Fibroblast of pulmonary artery (primary cell): ENCODE data around the gene ARID3C.

Experiments used
- DNase-seq: peaks from one replicate; pipeline ENCODE4 v3.0.0-alpha.2; 2010; ENCODE audit warnings: low read depth
- H3K4me3 ChIP-seq: replicated peaks from 2 replicates; pipeline ENCODE4 v1.5.1; 2011; ENCODE audit warnings: low read depth, mild to moderate bottlenecking, control low read depth, low read length, moderate library complexity
- TF ChIP-seq, protein P1 (sequence below): IDR thresholded peaks from 2 replicates; pipeline ENCODE4 v1.5.1; 2011; ENCODE audit warnings: mild to moderate bottlenecking, control low read depth, low read length, inconsistent platforms; ENCODE audit errors: missing control alignments

Gene ARID3C

DNA sequence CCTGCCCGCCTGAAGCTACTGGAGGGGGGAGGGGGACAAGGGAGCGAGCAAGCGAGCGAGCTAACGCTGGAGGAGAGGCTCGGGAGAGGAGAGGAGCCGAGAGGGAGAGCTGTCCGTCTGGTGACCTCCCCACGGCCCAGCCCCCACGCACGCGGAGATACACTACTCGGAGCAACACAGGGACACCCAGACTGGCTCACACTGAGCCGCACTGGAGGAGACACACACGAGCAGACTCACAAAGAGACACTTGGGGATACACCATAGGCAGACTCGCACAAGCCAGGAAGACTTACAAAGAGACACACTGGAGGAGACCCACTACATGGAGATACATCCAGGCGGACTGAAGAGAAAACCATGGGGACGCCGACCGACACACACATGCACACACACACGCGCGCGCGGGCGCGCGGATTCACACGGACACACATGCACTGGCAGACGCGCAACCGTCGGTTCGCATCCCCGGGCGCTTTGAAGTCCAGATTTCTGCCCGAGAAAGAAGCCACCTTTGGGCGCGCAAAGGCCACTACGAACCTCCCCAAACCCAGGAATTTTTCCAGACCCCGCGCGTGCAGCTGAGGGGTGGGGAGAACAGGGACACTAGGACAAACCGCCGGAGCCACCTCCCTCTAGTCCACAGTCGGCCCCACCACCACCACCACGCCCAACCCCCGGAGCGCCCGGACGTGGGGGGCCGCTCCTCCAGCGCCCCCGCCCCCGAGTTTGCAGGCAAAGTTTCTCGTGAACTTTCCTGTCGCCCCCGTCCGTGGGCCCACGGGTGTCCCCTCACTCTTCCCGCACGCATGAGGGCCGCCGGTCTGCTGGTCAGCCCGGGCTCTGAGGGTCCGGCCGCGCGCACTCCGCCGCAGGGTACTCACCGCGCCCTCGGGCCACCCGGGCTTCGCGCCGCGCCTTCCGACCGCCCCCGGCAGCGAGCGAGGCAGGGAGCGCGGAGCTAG, 39.9 kb downstream of the ARID3C start:
- no peak for DNase-seq
- H3K4me3 ChIP-seq = no peak overlapping the region
- TF ChIP-seq, protein P1, sequence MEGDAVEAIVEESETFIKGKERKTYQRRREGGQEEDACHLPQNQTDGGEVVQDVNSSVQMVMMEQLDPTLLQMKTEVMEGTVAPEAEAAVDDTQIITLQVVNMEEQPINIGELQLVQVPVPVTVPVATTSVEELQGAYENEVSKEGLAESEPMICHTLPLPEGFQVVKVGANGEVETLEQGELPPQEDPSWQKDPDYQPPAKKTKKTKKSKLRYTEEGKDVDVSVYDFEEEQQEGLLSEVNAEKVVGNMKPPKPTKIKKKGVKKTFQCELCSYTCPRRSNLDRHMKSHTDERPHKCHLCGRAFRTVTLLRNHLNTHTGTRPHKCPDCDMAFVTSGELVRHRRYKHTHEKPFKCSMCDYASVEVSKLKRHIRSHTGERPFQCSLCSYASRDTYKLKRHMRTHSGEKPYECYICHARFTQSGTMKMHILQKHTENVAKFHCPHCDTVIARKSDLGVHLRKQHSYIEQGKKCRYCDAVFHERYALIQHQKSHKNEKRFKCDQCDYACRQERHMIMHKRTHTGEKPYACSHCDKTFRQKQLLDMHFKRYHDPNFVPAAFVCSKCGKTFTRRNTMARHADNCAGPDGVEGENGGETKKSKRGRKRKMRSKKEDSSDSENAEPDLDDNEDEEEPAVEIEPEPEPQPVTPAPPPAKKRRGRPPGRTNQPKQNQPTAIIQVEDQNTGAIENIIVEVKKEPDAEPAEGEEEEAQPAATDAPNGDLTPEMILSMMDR = no peak

DNA sequence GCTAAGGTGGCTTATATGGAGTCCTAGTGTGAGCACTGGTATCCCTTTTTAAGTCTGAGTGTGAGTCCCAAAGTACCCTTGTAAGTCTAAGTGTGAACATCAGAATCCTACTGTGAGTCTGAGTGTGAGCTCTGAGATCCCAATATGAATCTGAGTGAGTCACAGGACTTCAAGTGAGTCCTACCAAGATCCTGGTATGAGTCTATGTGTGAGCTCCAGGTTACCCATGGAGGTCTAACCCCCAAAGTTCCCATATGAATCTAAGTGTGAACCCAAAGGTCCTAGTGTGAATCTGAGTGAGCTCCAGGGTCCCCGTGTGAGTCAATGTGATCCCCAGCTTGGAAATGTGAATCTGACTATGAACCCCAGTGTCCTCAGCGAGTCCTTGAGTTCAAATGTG, 41.6 kb downstream of the ARID3C start:
- no peak overlapping the region for H3K4me3 ChIP-seq
- DNase-seq = no peak
- TF ChIP-seq, protein P1 = no peak

DNA sequence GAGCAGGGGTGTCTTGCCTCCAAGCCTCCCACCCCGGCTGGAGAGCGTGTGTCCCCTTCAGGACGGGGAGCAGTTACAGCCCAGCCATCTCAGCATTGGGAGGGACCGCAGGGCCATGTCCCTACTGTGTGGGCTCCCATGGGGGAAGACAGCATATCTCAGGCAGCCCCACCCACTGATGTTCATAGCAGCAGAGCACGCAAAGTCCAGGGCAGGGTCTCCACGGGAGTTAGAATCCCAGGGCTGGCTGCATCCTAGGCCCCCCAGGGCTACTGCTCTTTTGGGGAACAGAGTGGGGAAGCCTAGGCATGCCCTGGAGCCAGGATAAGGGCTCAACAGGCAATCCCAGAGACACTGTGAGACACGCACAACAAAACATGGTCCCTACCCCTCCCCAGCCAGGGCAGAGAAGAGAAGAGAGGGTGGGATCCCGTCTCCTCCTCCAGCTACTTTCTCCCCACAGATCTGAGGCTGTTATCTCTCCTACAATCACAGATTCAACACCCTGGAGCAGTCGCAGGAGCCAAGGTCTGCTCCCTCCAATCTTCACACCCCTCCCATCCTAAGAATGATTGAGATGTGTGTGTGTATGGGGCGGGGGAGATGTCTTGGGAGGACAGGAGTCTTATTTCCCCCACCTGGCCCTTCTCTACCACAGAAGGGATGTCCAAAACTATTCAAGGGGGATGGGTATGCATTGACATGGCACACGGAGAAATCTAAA, 42.8 kb downstream of the ARID3C start:
- no peak for DNase-seq
- no peak overlapping the region for H3K4me3 ChIP-seq
- TF ChIP-seq, protein P1 = no peak

DNA sequence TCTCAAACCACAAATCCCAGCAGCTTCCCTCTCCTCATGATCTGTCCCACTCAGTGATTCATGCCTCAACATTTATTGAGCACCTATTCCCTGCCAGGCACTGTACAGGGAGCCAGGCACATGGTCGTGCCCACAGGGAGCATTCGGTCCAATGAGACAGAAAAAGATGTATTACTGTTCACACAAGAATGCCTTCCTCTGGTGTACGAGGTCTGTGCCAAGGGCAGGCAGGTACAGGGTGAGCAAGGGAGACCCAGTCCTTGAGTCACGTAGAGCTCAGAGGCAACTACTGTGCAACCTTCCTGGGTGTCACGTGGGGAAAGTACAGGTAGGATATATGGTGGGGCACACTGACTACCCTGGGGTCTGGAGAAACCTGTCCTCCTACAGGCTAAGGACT, 43.9 kb downstream of the ARID3C start:
- no peak for DNase-seq
- TF ChIP-seq, protein P1 = no peak
- no peak overlapping the region for H3K4me3 ChIP-seq

DNA sequence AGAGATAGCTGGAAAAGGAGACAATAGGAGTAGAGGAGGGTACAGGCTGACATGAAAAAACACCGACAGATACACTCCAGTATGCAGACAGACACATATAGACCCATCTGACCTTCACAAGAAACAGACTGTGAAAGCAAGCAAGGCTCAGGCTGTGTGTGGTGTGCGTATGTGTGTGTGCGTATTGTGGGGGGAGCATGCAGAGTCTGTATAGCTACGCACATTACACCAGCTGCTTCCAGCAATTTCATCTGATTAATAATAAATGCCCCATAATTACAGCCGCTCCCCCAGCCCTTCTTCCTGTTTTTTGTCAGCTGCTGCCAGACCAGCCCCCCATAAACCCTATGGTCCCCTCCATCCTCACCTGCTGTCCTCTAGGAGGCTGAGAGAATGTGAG, 46.1 kb downstream of the ARID3C start:
- H3K4me3 ChIP-seq = no peak overlapping the region
- DNase-seq = no peak
- TF ChIP-seq, protein P1 = no peak

DNA sequence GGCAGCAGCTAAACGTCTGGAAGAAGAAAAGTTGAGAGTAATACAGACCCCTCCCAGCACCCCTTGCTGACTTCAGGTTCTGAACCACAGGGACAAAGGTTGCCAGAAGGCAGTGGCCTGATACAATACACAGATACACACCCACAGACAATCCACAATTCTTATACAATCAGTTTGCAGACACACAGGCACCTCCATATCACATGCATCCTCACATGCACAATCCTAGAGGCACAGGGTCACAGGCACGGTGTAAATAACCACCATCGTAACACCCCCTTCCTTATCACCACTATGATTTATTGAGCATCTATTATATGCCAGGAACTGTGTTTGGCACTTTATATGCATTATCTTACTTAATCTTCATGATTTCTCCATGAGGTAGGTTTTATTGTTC, 47.5 kb downstream of the ARID3C start:
- TF ChIP-seq, protein P1 = no peak
- no peak for DNase-seq
- H3K4me3 ChIP-seq = no peak overlapping the region
